HCT116 (cell line): Measurements from ENCODE around the gene PRPF4. TPM values are rescaled to one million over a fixed set of nuclear protein-coding genes. Genes with fewer than 3 reads are reported as not detected.

Experiments used
- ATAC-seq: fragments of 200-7000 bp; cut with Tn5 transposase; 2 replicates; pipeline ENCODE4 v1.9.1; 2020; ENCODE audit warnings: mild to moderate bottlenecking, moderate library complexity
- BruUV-seq: library from RNA; stranded (reverse); fragments of 400-500 nt; replicated peaks from 2 replicates; lab custom pipeline; 2021; lab: Mats Ljungman, UMichigan
- CTCF ChIA-PET: fragments of 300-600 bp; sonication (Branson Sonifier 250); formaldehyde crosslinking; loops from one replicate; lab custom pipeline; 2021; ENCODE audit warnings: antibody characterized with exemption; lab: Charles Lee
- POLR2A ChIA-PET: fragments of 300-600, 350-600 bp; sonication (Branson Sonifier 250); formaldehyde crosslinking; loops from one replicate; lab custom pipeline; 2021; ENCODE audit warnings: antibody characterized with exemption; lab: Charles Lee
- RAD21 ChIA-PET, 2 experiments: fragments of 300-600 bp; sonication (Branson Sonifier 250); formaldehyde crosslinking; loops; one replicate each; lab custom pipeline; 2023; ENCODE audit warnings: low total read pairs in 2 of 2; ENCODE audit not compliant: uncharacterized antibody in 2 of 2, unreplicated experiment in 2 of 2, low non-redundant PET in 1 of 2; lab: Charles Lee
- DNase-seq: peaks from one replicate; pipeline ENCODE4 v3.0.0-alpha.2; 2010; ENCODE audit warnings: low read depth, low spot score
- H2AFZ ChIP-seq: fragments of 200-600 bp; shearing (Covaris generic), sonication (generic); 2 replicates; pipeline ENCODE4 v1.6.1; 2017; ENCODE audit warnings: low read depth, mixed run types, mixed read lengths, antibody characterized with exemption, low read length; ENCODE audit not compliant: poor library complexity, severe bottlenecking
- H3K27ac ChIP-seq: 2 replicates; pipeline ENCODE4 v1.5.1; 2012; ENCODE audit warnings: low read depth, low read length
- H3K27me3 ChIP-seq: fragments of 200-600 bp; sonication (generic); 2 replicates; pipeline ENCODE4 v1.6.1; 2016; ENCODE audit warnings: mixed run types, low read length, mixed read lengths; ENCODE audit not compliant: insufficient read depth
- H3K36me3 ChIP-seq, 2 experiments: fragments of 200-500 bp in 1 of 2; fragments of 200-600 bp in 1 of 2; sonication (Bioruptor generic) in 1 of 2; sonication (generic) in 1 of 2; 2 replicates each; pipeline versions ENCODE4 v1.5.1 to v1.6.1; 2014 to 2016; ENCODE audit warnings: low read length in 2 of 2, inconsistent platforms in 1 of 2, mixed read lengths in 1 of 2, mixed run types in 1 of 2; ENCODE audit not compliant: insufficient read depth in 2 of 2, control insufficient read depth in 1 of 2
- H3K4me1 ChIP-seq, 2 experiments: fragments of 200-600 bp in 1 of 2; sonication (generic) in 1 of 2; 2 replicates each; pipeline versions ENCODE4 v1.5.1 to v1.6.1; 2012 to 2017; ENCODE audit warnings: low read length in 2 of 2, inconsistent platforms in 1 of 2, mild to moderate bottlenecking in 1 of 2, mixed read lengths in 1 of 2, mixed run types in 1 of 2, moderate library complexity in 1 of 2; ENCODE audit not compliant: insufficient read depth in 2 of 2, control insufficient read depth in 1 of 2
- H3K4me2 ChIP-seq: fragments of 200-600 bp; sonication (generic); 2 replicates; pipeline ENCODE4 v1.6.1; 2017; ENCODE audit warnings: mixed run types, low read length, mixed read lengths
- H3K4me3 ChIP-seq, 2 experiments: fragments of 200-600 bp in 1 of 2; sonication (generic) in 1 of 2; replicated peaks in 1 of 2; 2 replicates each; pipeline ENCODE4 v1.5.1; 2011 to 2016; ENCODE audit warnings: low read length in 2 of 2, control low read depth in 1 of 2, low read depth in 1 of 2, mild to moderate bottlenecking in 1 of 2, mixed read lengths in 1 of 2, mixed run types in 1 of 2
- H3K79me2 ChIP-seq: fragments of 200-600 bp; sonication (generic); 2 replicates; pipeline ENCODE4 v1.6.1; 2017; ENCODE audit warnings: mild to moderate bottlenecking, mixed run types, low read length, moderate library complexity, mixed read lengths; ENCODE audit not compliant: insufficient read depth
- H3K9ac ChIP-seq: fragments of 200-600 bp; sonication (generic); 2 replicates; pipeline ENCODE4 v1.6.1; 2016; ENCODE audit warnings: low read length, mixed read lengths
- H3K9me2 ChIP-seq: fragments of 200-600 bp; sonication (generic), shearing (Covaris generic); 2 replicates; pipeline ENCODE4 v1.6.1; 2017; ENCODE audit warnings: mixed run types, mild to moderate bottlenecking, moderate library complexity; ENCODE audit not compliant: insufficient read depth
- H3K9me3 ChIP-seq, 2 experiments: fragments of 200-500 bp in 1 of 2; fragments of 200-600 bp in 1 of 2; sonication (Bioruptor generic) in 1 of 2; sonication (generic) in 1 of 2; 2 replicates each; pipeline ENCODE4 v1.6.1; 2014 to 2017; ENCODE audit warnings: low read length in 2 of 2, mixed read lengths in 2 of 2, inconsistent platforms in 1 of 2, low read depth in 1 of 2, mild to moderate bottlenecking in 1 of 2, mixed run types in 1 of 2, moderate library complexity in 1 of 2; ENCODE audit not compliant: control insufficient read depth in 1 of 2, insufficient read depth in 1 of 2
- H4K20me1 ChIP-seq: fragments of 200-600 bp; sonication (generic), shearing (Covaris generic); 2 replicates; pipeline ENCODE4 v1.6.1; 2017; ENCODE audit warnings: mixed run types, mild to moderate bottlenecking, moderate library complexity; ENCODE audit not compliant: insufficient read depth
- EGR1 ChIP-seq: IDR thresholded peaks from 2 replicates; pipeline ENCODE4 v1.6.1; 2012; ENCODE audit warnings: low read depth
- JUND ChIP-seq: IDR thresholded peaks from 2 replicates; pipeline ENCODE4 v1.6.1; 2012
- SIN3A ChIP-seq: IDR thresholded peaks from 2 replicates; pipeline ENCODE4 v1.6.1; 2012; ENCODE audit warnings: low read depth
- SRF ChIP-seq: IDR thresholded peaks from 2 replicates; pipeline ENCODE4 v1.6.1; 2012; ENCODE audit warnings: low read depth
- ZFX ChIP-seq: fragments of 450-650 bp; IDR thresholded peaks from 2 replicates; pipeline ENCODE4 v1.6.1; 2017
- intact Hi-C: fragments of 100-400 bp; cut with micrococcal nuclease; formaldehyde crosslinking; loops from 2 replicates; pipeline ENCODE4 v1.10.0; 2022
- total RNA-seq: library from RNA; stranded (reverse); gene quantifications from one replicate; pipeline ENCODE4 v1.2.1, GENCODE V29; 2021; ENCODE audit not compliant: unreplicated experiment
- TF ChIP-seq, protein P1 (sequence below): IDR thresholded peaks from 2 replicates; pipeline ENCODE4 v1.6.1; 2012; ENCODE audit warnings: low read depth

PRPF4 gene
- total RNA-seq, 1 experiment from 2014 or later, result 53.9 TPM

DNA sequence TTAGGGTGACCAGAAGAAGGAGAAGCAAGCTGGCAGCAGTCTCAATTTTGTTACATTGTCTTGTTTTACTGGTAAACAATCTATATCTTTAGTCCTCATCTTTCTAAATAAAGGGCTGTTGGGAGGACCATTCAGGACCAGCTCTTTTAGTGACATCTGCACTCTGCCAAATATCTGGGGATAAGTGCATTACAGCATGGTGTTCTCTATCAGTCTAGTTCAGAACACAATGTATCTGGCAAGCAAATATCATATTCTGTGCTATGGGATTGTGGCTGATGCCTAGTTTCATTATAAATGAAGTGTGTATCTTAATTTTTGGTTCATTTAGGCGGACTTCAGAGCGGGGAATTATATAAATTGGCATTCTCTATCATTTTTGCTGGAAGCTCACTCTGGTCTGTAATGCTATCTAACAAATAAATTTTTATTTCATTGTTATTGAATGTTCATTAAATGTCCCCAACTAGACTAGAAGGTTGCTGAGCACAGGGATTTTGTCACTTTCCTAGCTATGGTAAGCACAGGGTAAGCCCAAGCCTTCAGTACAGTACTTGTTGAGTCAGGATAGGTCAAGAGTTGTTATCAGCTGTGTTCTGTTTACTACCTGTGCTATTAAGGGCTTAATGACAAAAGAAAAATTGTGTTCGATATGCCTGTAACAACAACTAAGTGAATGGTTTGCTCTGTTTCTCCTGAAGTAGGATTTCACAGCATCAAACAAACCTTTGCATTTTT is 52.8 kb downstream of the PRPF4 start:
- Histone ChIP-seq H3K9me3 (no peaks in the 10 kb centered on the region), H2AFZ (no peak overlapping the region), H3K4me2 (no peak overlapping the region), H3K27ac (no peak overlapping the region), H3K79me2 (no peaks in the 10 kb centered on the region), H3K27me3 (no peaks in the 10 kb centered on the region), H3K36me3 (peaks cover 0 to 2% of the 10 kb centered on the region in 2 experiments; a peak in 1 of 4 replicates), H3K4me3 (no peak overlapping the region), H3K9ac (no peak overlapping the region), H3K9me2 (no peaks in the 10 kb centered on the region), H4K20me1 (no peaks in the 10 kb centered on the region), H3K4me1 (no peaks in the 10 kb centered on the region)
- no peak for DNase-seq
- ChIA-PET CTCF (no interaction called here), RAD21 (no interaction called here), POLR2A (interaction anchor here (0.8 to 0.9 kb wide), 2 partner anchors 9 to 82 kb away, joined by 3 to 4 read pairs; partner anchors contain the start of genes C9orf43 and POLE3)
- BruUV-seq, result no TSS peak
- TF ChIP-seq ZFX (no peak), JUND (no peak), SIN3A (no peak), EGR1 (no peak)
- intact Hi-C loops, result no loop called here
- ATAC-seq, result no peak

DNA sequence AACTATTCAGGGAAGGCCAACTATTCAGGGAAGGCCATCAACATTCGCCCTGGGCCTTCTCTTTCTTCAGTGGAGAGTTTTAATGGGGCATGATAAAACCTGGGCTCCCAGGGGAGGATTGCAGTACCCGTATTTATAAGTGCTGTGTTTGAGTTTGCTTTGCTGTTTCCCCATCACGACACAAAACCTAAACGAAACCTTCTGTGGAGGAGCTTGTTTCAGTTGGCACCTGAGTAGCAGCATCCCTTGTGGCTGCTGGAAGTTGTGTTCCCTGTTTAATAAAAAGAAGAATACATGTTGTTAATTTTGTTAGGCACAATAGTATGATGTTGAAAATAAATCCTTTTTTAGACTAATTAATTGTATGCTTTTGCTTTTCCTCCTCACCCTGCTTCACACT is 56.3 kb downstream of the PRPF4 start:
- Histone ChIP-seq H3K79me2 (no peaks in the 10 kb centered on the region), H3K4me3 (no peak overlapping the region), H4K20me1 (no peaks in the 10 kb centered on the region), H2AFZ (no peak overlapping the region), H3K9ac (no peak overlapping the region), H3K27me3 (no peaks in the 10 kb centered on the region), H3K4me2 (no peak overlapping the region), H3K36me3 (peaks cover 0 to 2% of the 10 kb centered on the region in 2 experiments; a peak in 1 of 4 replicates), H3K27ac (no peak overlapping the region), H3K9me3 (no peaks in the 10 kb centered on the region), H3K9me2 (no peaks in the 10 kb centered on the region), H3K4me1 (no peaks in the 10 kb centered on the region)
- ChIA-PET CTCF (no interaction called here), POLR2A (no interaction called here), RAD21 (no interaction called here)
- ATAC-seq (no peak), DNase-seq (no peak)
- no peak for TF ChIP-seq SRF
- TF ChIP-seq, protein P1, sequence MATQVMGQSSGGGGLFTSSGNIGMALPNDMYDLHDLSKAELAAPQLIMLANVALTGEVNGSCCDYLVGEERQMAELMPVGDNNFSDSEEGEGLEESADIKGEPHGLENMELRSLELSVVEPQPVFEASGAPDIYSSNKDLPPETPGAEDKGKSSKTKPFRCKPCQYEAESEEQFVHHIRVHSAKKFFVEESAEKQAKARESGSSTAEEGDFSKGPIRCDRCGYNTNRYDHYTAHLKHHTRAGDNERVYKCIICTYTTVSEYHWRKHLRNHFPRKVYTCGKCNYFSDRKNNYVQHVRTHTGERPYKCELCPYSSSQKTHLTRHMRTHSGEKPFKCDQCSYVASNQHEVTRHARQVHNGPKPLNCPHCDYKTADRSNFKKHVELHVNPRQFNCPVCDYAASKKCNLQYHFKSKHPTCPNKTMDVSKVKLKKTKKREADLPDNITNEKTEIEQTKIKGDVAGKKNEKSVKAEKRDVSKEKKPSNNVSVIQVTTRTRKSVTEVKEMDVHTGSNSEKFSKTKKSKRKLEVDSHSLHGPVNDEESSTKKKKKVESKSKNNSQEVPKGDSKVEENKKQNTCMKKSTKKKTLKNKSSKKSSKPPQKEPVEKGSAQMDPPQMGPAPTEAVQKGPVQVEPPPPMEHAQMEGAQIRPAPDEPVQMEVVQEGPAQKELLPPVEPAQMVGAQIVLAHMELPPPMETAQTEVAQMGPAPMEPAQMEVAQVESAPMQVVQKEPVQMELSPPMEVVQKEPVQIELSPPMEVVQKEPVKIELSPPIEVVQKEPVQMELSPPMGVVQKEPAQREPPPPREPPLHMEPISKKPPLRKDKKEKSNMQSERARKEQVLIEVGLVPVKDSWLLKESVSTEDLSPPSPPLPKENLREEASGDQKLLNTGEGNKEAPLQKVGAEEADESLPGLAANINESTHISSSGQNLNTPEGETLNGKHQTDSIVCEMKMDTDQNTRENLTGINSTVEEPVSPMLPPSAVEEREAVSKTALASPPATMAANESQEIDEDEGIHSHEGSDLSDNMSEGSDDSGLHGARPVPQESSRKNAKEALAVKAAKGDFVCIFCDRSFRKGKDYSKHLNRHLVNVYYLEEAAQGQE, result no peak
- BruUV-seq, result no TSS peak
- intact Hi-C loops, result no loop called here
